ENCODE results near the gene BATF3. TPM values are rescaled to one million over a fixed set of nuclear protein-coding genes. Genes with fewer than 3 reads are reported as not detected.
A peak's percentile ranks its signal among the peaks of the same experiment; 100 is the strongest.

BATF3 gene
- total and polyA plus RNA-seq, 5 donors from 2014 or later = 1.6 to 4.4 (median 2.6) TPM

- Mint-ChIP-seq H3K27me3 (no peaks in the 10 kb centered on the region), H3K4me3 (no peak overlapping the region), H3K36me3 (no peaks in the 10 kb centered on the region), H3K4me1 (peaks cover under 1 to 40% (median 28%) of the 10 kb centered on the region in 4 donors), H3K9me3 (no peaks in the 10 kb centered on the region), H3K27ac (peak overlapping the region; percentile 16 to 79 (median 23))
- Histone ChIP-seq H3K4me1 (ENCODE audit: control insufficient read depth, insufficient read depth, low read length, poor library complexity, severe bottlenecking) (peaks cover 18% of the 10 kb centered on the region), H3K36me3 (ENCODE audit: control insufficient read depth, insufficient read depth, low read length) (no peaks in the 10 kb centered on the region), H3K27me3 (ENCODE audit: control insufficient read depth, insufficient read depth, low read length) (no peaks in the 10 kb centered on the region), H3K4me3 (ENCODE audit: low read depth, low read length) (no peak overlapping the region), H3K9me3 (ENCODE audit: control insufficient read depth in 2 of 2, low read length in 2 of 2) (no peaks in the 10 kb centered on the region), H3K27ac (ENCODE audit: insufficient read depth, low read length, poor library complexity, severe bottlenecking) (no peak overlapping the region)
- peak in 1 of 2 donors; percentile 27 for ATAC-seq (ENCODE audit: low read depth in 2 of 2)
- DNase-seq = no peak
These were observed 20.9 kb downstream of the BATF3 start for GRCh38 chr1:212678456-212679410.

GRCh38 chr1:212677573-212677972 lies 22.1 kb downstream of the BATF3 start:
- Mint-ChIP-seq H3K27ac (peak overlapping the region in 2 of 3 donors; percentile 29 to 59), H3K36me3 (no peaks in the 10 kb centered on the region), H3K9me3 (no peaks in the 10 kb centered on the region), H3K27me3 (no peaks in the 10 kb centered on the region), H3K4me3 (no peak overlapping the region), H3K4me1 (peaks cover 0 to 28% (median 19%) of the 10 kb centered on the region in 4 donors)
- Histone ChIP-seq H3K9me3 (ENCODE audit: control insufficient read depth in 2 of 2, low read length in 2 of 2) (no peaks in the 10 kb centered on the region), H3K36me3 (ENCODE audit: control insufficient read depth, insufficient read depth, low read length) (no peaks in the 10 kb centered on the region), H3K27me3 (ENCODE audit: control insufficient read depth, insufficient read depth, low read length) (no peaks in the 10 kb centered on the region), H3K27ac (ENCODE audit: insufficient read depth, low read length, poor library complexity, severe bottlenecking) (no peak overlapping the region), H3K4me1 (ENCODE audit: control insufficient read depth, insufficient read depth, low read length, poor library complexity, severe bottlenecking) (peaks cover 6% of the 10 kb centered on the region), H3K4me3 (ENCODE audit: low read depth, low read length) (no peak overlapping the region)
- DNase-seq (no peak), ATAC-seq (ENCODE audit: low read depth in 2 of 2) (no peak)

- Histone ChIP-seq H3K4me3 (ENCODE audit: low read depth, low read length) (no peak overlapping the region), H3K27ac (ENCODE audit: insufficient read depth, low read length, poor library complexity, severe bottlenecking) (no peak overlapping the region), H3K9me3 (ENCODE audit: control insufficient read depth in 2 of 2, low read length in 2 of 2) (no peaks in the 10 kb centered on the region), H3K36me3 (ENCODE audit: control insufficient read depth, insufficient read depth, low read length) (no peaks in the 10 kb centered on the region), H3K27me3 (ENCODE audit: control insufficient read depth, insufficient read depth, low read length) (no peaks in the 10 kb centered on the region), H3K4me1 (ENCODE audit: control insufficient read depth, insufficient read depth, low read length, poor library complexity, severe bottlenecking) (peaks cover 3% of the 10 kb centered on the region)
- ATAC-seq (ENCODE audit: low read depth in 2 of 2) (no peak), DNase-seq (no peak)
- no peaks in the 10 kb centered on the region for H3K27me3 Mint-ChIP-seq
- H3K4me3 Mint-ChIP-seq = no peak overlapping the region
- peak overlapping the region in 1 of 3 donors; percentile 31 for H3K27ac Mint-ChIP-seq
- peaks cover 0 to 24% (median 18%) of the 10 kb centered on the region in 4 donors for H3K4me1 Mint-ChIP-seq
- no peaks in the 10 kb centered on the region for H3K36me3 Mint-ChIP-seq
- no peaks in the 10 kb centered on the region for H3K9me3 Mint-ChIP-seq
These were observed 22.5 kb downstream of the BATF3 start for GRCh38 chr1:212677136-212677535.

DNA sequence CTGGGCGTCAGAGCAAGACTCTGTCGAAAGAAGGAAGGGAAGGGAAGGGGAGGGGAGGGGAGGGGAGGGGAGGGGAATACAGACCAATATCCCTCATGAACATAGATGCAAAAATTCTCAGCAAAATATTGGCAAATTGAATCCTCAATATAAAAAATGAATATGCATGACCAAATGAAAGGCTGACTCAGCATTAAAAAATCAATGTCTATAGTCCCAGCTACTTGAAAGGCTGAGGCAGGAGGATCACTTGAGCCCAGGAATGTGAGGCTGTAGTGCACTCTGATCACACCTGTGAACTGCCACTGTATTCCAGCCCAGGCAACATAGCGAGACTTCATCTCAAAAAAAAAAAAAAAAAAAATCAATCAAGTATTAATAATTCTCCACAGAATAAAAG lies 24.0 kb downstream of the BATF3 start:
- H3K27me3 Mint-ChIP-seq = no peaks in the 10 kb centered on the region
- H3K4me3 Mint-ChIP-seq = no peak overlapping the region
- no peak overlapping the region for H3K4me3 ChIP-seq (ENCODE audit: low read depth, low read length)
- H3K4me1 ChIP-seq (ENCODE audit: control insufficient read depth, insufficient read depth, low read length, poor library complexity, severe bottlenecking) = no peaks in the 10 kb centered on the region
- H3K9me3 ChIP-seq (ENCODE audit: control insufficient read depth in 2 of 2, low read length in 2 of 2) = no peaks in the 10 kb centered on the region
- peaks cover 0 to 19% (median 11%) of the 10 kb centered on the region in 4 donors for H3K4me1 Mint-ChIP-seq
- no peaks in the 10 kb centered on the region for H3K36me3 Mint-ChIP-seq
- no peak for ATAC-seq (ENCODE audit: low read depth in 2 of 2)
- H3K27ac Mint-ChIP-seq = no peak overlapping the region
- H3K27ac ChIP-seq (ENCODE audit: insufficient read depth, low read length, poor library complexity, severe bottlenecking) = no peak overlapping the region
- no peaks in the 10 kb centered on the region for H3K9me3 Mint-ChIP-seq
- DNase-seq = no peak
- H3K36me3 ChIP-seq (ENCODE audit: control insufficient read depth, insufficient read depth, low read length) = no peaks in the 10 kb centered on the region
- no peaks in the 10 kb centered on the region for H3K27me3 ChIP-seq (ENCODE audit: control insufficient read depth, insufficient read depth, low read length)

- H3K9me3 Mint-ChIP-seq = no peaks in the 10 kb centered on the region
- no peaks in the 10 kb centered on the region for H3K4me1 ChIP-seq (ENCODE audit: control insufficient read depth, insufficient read depth, low read length, poor library complexity, severe bottlenecking)
- no peak overlapping the region for H3K4me3 Mint-ChIP-seq
- no peaks in the 10 kb centered on the region for H3K36me3 ChIP-seq (ENCODE audit: control insufficient read depth, insufficient read depth, low read length)
- no peaks in the 10 kb centered on the region for H3K27me3 Mint-ChIP-seq
- peaks cover 0 to 13% (median 8%) of the 10 kb centered on the region in 4 donors for H3K4me1 Mint-ChIP-seq
- no peaks in the 10 kb centered on the region for H3K27me3 ChIP-seq (ENCODE audit: control insufficient read depth, insufficient read depth, low read length)
- H3K27ac ChIP-seq (ENCODE audit: insufficient read depth, low read length, poor library complexity, severe bottlenecking) = no peak overlapping the region
- no peaks in the 10 kb centered on the region for H3K9me3 ChIP-seq (ENCODE audit: control insufficient read depth in 2 of 2, low read length in 2 of 2)
- no peak for DNase-seq
- no peak overlapping the region for H3K27ac Mint-ChIP-seq
- no peak overlapping the region for H3K4me3 ChIP-seq (ENCODE audit: low read depth, low read length)
- no peak for ATAC-seq (ENCODE audit: low read depth in 2 of 2)
- no peaks in the 10 kb centered on the region for H3K36me3 Mint-ChIP-seq
These were observed 24.8 kb downstream of the BATF3 start for GRCh38 chr1:212674872-212675271.

GRCh38 chr1:212671342-212672031 lies 28.2 kb downstream of the BATF3 start:
- no peak overlapping the region for H3K27ac Mint-ChIP-seq
- no peak overlapping the region for H3K4me3 ChIP-seq (ENCODE audit: low read depth, low read length)
- DNase-seq (no peak), ATAC-seq (ENCODE audit: low read depth in 2 of 2) (peak in 1 of 2 donors; percentile 40)
- peaks cover 4 to 16% (median 12%) of the 10 kb centered on the region in 4 donors for H3K4me1 Mint-ChIP-seq
- no peaks in the 10 kb centered on the region for H3K27me3 Mint-ChIP-seq
- H3K27me3 ChIP-seq (ENCODE audit: control insufficient read depth, insufficient read depth, low read length) = no peaks in the 10 kb centered on the region
- H3K36me3 ChIP-seq (ENCODE audit: control insufficient read depth, insufficient read depth, low read length) = no peaks in the 10 kb centered on the region
- no peak overlapping the region for H3K27ac ChIP-seq (ENCODE audit: insufficient read depth, low read length, poor library complexity, severe bottlenecking)
- H3K4me3 Mint-ChIP-seq = peak overlapping the region in 1 of 4 donors; percentile 13
- H3K9me3 ChIP-seq (ENCODE audit: control insufficient read depth in 2 of 2, low read length in 2 of 2) = no peaks in the 10 kb centered on the region
- no peaks in the 10 kb centered on the region for H3K36me3 Mint-ChIP-seq
- H3K4me1 ChIP-seq (ENCODE audit: control insufficient read depth, insufficient read depth, low read length, poor library complexity, severe bottlenecking) = peaks cover 2% of the 10 kb centered on the region
- no peaks in the 10 kb centered on the region for H3K9me3 Mint-ChIP-seq

- Histone ChIP-seq H3K36me3 (ENCODE audit: control insufficient read depth, insufficient read depth, low read length) (no peaks in the 10 kb centered on the region), H3K4me1 (ENCODE audit: control insufficient read depth, insufficient read depth, low read length, poor library complexity, severe bottlenecking) (peaks cover 2% of the 10 kb centered on the region), H3K4me3 (ENCODE audit: low read depth, low read length) (no peak overlapping the region), H3K9me3 (ENCODE audit: control insufficient read depth in 2 of 2, low read length in 2 of 2) (no peaks in the 10 kb centered on the region), H3K27ac (ENCODE audit: insufficient read depth, low read length, poor library complexity, severe bottlenecking) (no peak overlapping the region), H3K27me3 (ENCODE audit: control insufficient read depth, insufficient read depth, low read length) (no peaks in the 10 kb centered on the region)
- no peaks in the 10 kb centered on the region for H3K9me3 Mint-ChIP-seq
- H3K4me1 Mint-ChIP-seq = peaks cover 4 to 19% (median 12%) of the 10 kb centered on the region in 4 donors
- H3K4me3 Mint-ChIP-seq = no peak overlapping the region
- no peaks in the 10 kb centered on the region for H3K27me3 Mint-ChIP-seq
- no peak overlapping the region for H3K27ac Mint-ChIP-seq
- no peak for ATAC-seq (ENCODE audit: low read depth in 2 of 2)
- no peaks in the 10 kb centered on the region for H3K36me3 Mint-ChIP-seq
- DNase-seq = no peak
These were observed 28.8 kb downstream of the BATF3 start for GRCh38 chr1:212670882-212671281.
